Upper lobe of left lung (tissue), 6 donors: ENCODE measurements around the gene PEX7. TPM values are rescaled to one million over a fixed set of nuclear protein-coding genes. Genes with fewer than 3 reads are reported as not detected.
A peak's percentile ranks its signal among the peaks of the same experiment; 100 is the strongest.

Source experiments
- ATAC-seq, 2 donors: fragments of 200-7000 bp; cut with Tn5 transposase; one replicate each; pipeline ENCODE4 v1.9.1; 2022; ENCODE audit warnings: mild to moderate bottlenecking in 2 of 2, moderate library complexity in 2 of 2; ENCODE audit not compliant: low FRiP score in 2 of 2
- DNase-seq, 2 donors: peaks; one replicate each; pipeline ENCODE4 v3.0.0-alpha.2; 2019 to 2020
- H3K27ac ChIP-seq, 4 donors: fragments of 200-600 bp; sonication (generic); one replicate each; pipeline ENCODE4 v1.5.1; 2016 to 2019
- H3K27me3 ChIP-seq, 4 donors: fragments of 200-600 bp; sonication (generic); one replicate each; pipeline ENCODE4 v1.5.1; 2017 to 2019
- H3K36me3 ChIP-seq, 4 donors: fragments of 200-600 bp; sonication (generic); one replicate each; pipeline ENCODE4 v1.5.1; 2016 to 2019
- H3K4me1 ChIP-seq, 4 donors: fragments of 200-600 bp; sonication (generic); one replicate each; pipeline ENCODE4 v1.5.1; 2018 to 2019
- H3K4me3 ChIP-seq, 4 donors: fragments of 200-600 bp; sonication (generic); one replicate each; pipeline ENCODE4 v1.5.1; 2017 to 2019; ENCODE audit warnings: mild to moderate bottlenecking in 2 of 4, moderate library complexity in 1 of 4
- H3K9me3 ChIP-seq, 4 donors: fragments of 200-600 bp; sonication (generic); one replicate each; pipeline ENCODE4 v1.5.1; 2018 to 2019
- CTCF ChIP-seq, 6 experiments: fragments of 450-650 bp in 4 of 6; fragments of 200-600 bp in 2 of 6; sonication (generic) in 2 of 6; IDR thresholded peaks; one replicate each; pipeline ENCODE4 v1.5.1; 2016 to 2019; ENCODE audit warnings: antibody characterized with exemption in 6 of 6
- EP300 ChIP-seq, 4 donors: sonication (generic); formaldehyde crosslinking; IDR thresholded peaks; one replicate each; pipeline ENCODE4 v1.5.1; 2017; ENCODE audit warnings: antibody characterized with exemption in 4 of 4, control low read depth in 2 of 4
- POLR2A ChIP-seq, 4 donors: fragments of 450-650 bp; IDR thresholded peaks; one replicate each; pipeline ENCODE4 v1.5.1; 2016 to 2017; ENCODE audit warnings: antibody characterized with exemption in 4 of 4, mild to moderate bottlenecking in 2 of 4
- POLR2AphosphoS5 ChIP-seq, 2 donors: sonication (generic); formaldehyde crosslinking; IDR thresholded peaks; one replicate each; pipeline ENCODE4 v1.5.1; 2017; ENCODE audit warnings: antibody characterized with exemption in 2 of 2
- WGBS, 2 donors: methylation state at CpG; one replicate each; pipeline ENCODE4 v1.1.5; 2017 to 2018; 5-methylcytosine and 5-hydroxymethylcytosine counted together
- total RNA-seq, 6 donors: library from RNA; depleted of rRNA in 4 of 6; stranded (reverse); fragments of >200 nt in 4 of 6; gene quantifications; one replicate each; pipeline versions ENCODE4 v1.1.0 to v1.2.1, GENCODE V29; 2016 to 2021
- donor health status: DM: no; HTN: no; CAD: no; lungs with moderate emphysema.
- donor health status: DM: no; HTN: yes; CAD: no; lungs with severe emphysema.

The PEX7 gene
- total RNA-seq, 6 donors from 2014 or later: 6.7 to 11.7 (median 9.7) TPM

- H3K27ac ChIP-seq: peak overlapping the region; percentile 7 to 64 (median 17)
- H3K27me3 ChIP-seq: no peaks in the 10 kb centered on the region
- no peak overlapping the region for H3K4me3 ChIP-seq
- peaks cover 43 to 55% (median 51%) of the 10 kb centered on the region in 4 donors for H3K4me1 ChIP-seq
- no peak for DNase-seq
- TF ChIP-seq POLR2AphosphoS5 (IDR thresholded peaks at IDR 0.05) (no peak), EP300 (IDR thresholded peaks at IDR 0.05) (no peak), CTCF (IDR thresholded peaks at IDR 0.05) (no peak), POLR2A (IDR thresholded peaks at IDR 0.05) (no peak)
- H3K36me3 ChIP-seq: no peaks in the 10 kb centered on the region
- 82 to 83% methylated on average over 3 of the region's 3 CpGs for WGBS, 2 donors
- H3K9me3 ChIP-seq: no peaks in the 10 kb centered on the region
- ATAC-seq: no peak
These were observed 47.3 kb upstream of the PEX7 start for GRCh38 chr6:136775081-136775480.

GRCh38 chr6:136775548-136775947, 46.8 kb upstream of the PEX7 start:
- DNase-seq (no peak), ATAC-seq (no peak)
- no peaks in the 10 kb centered on the region for H3K36me3 ChIP-seq
- H3K4me1 ChIP-seq: peaks cover 44 to 56% (median 52%) of the 10 kb centered on the region in 4 donors
- H3K27ac ChIP-seq: peak overlapping the region; percentile 7 to 64 (median 17)
- no peaks in the 10 kb centered on the region for H3K27me3 ChIP-seq
- no peaks in the 10 kb centered on the region for H3K9me3 ChIP-seq
- TF ChIP-seq POLR2A (IDR thresholded peaks at IDR 0.05): no peak
- TF ChIP-seq POLR2AphosphoS5 (IDR thresholded peaks at IDR 0.05): no peak
- TF ChIP-seq CTCF (IDR thresholded peaks at IDR 0.05): no peak
- TF ChIP-seq EP300 (IDR thresholded peaks at IDR 0.05): no peak
- H3K4me3 ChIP-seq: no peak overlapping the region
- 50 to 69% methylated on average over 2 of the region's 2 CpGs for WGBS, 2 donors

- H3K27ac ChIP-seq: no peak overlapping the region
- H3K27me3 ChIP-seq: no peaks in the 10 kb centered on the region
- H3K4me1 ChIP-seq: peaks cover 38 to 62% (median 47%) of the 10 kb centered on the region in 4 donors
- H3K4me3 ChIP-seq: no peak overlapping the region
- no peaks in the 10 kb centered on the region for H3K36me3 ChIP-seq
- DNase-seq: no peak
- no peak for ATAC-seq
- no peaks in the 10 kb centered on the region for H3K9me3 ChIP-seq
- 50 to 63% methylated on average over 3 of the region's 3 CpGs for WGBS, 2 donors
- no peak for TF ChIP-seq EP300 (IDR thresholded peaks at IDR 0.05)
- no peak for TF ChIP-seq CTCF (IDR thresholded peaks at IDR 0.05)
- TF ChIP-seq POLR2A (IDR thresholded peaks at IDR 0.05): no peak
- TF ChIP-seq POLR2AphosphoS5 (IDR thresholded peaks at IDR 0.05): no peak
These were observed 44.7 kb upstream of the PEX7 start for GRCh38 chr6:136777651-136778050.

- H3K27ac ChIP-seq: no peak overlapping the region
- no peak for DNase-seq
- TF ChIP-seq EP300 (IDR thresholded peaks at IDR 0.05) (no peak), POLR2AphosphoS5 (IDR thresholded peaks at IDR 0.05) (no peak), POLR2A (IDR thresholded peaks at IDR 0.05) (no peak), CTCF (IDR thresholded peaks at IDR 0.05) (no peak)
These were observed 42.7 kb upstream of the PEX7 start for GRCh38 chr6:136779682-136780081.

GRCh38 chr6:136780972-136781371, 41.4 kb upstream of the PEX7 start:
- DNase-seq: no peak
- H3K9me3 ChIP-seq: no peaks in the 10 kb centered on the region
- no peaks in the 10 kb centered on the region for H3K36me3 ChIP-seq
- no peak for TF ChIP-seq POLR2A (IDR thresholded peaks at IDR 0.05)
- no peak for TF ChIP-seq CTCF (IDR thresholded peaks at IDR 0.05)
- TF ChIP-seq POLR2AphosphoS5 (IDR thresholded peaks at IDR 0.05): no peak
- TF ChIP-seq EP300 (IDR thresholded peaks at IDR 0.05): no peak
- no peak for ATAC-seq
- H3K27me3 ChIP-seq: no peaks in the 10 kb centered on the region
- peak overlapping the region in 1 of 4 donors; percentile 17 for H3K27ac ChIP-seq
- 91 to 95% methylated on average over 3 of the region's 3 CpGs for WGBS, 2 donors
- peaks cover 34 to 54% (median 45%) of the 10 kb centered on the region in 4 donors for H3K4me1 ChIP-seq
- no peak overlapping the region for H3K4me3 ChIP-seq

More at GRCh38 chr6:136779682-136780081, 42.7 kb upstream of the PEX7 start:
- H3K4me3 ChIP-seq: no peak overlapping the region
- H3K27me3 ChIP-seq: no peaks in the 10 kb centered on the region
- H3K4me1 ChIP-seq: peaks cover 36 to 55% (median 47%) of the 10 kb centered on the region in 4 donors
- WGBS, 2 donors: 53 to 67% methylated on average over 1 of the region's 1 CpG
- H3K36me3 ChIP-seq: no peaks in the 10 kb centered on the region
- no peak for ATAC-seq
- H3K9me3 ChIP-seq: no peaks in the 10 kb centered on the region
